GM12892 (cell line): ENCODE results near the gene MGAT4A.

Source experiments
- POLR2A ChIP-seq: IDR thresholded peaks from 2 replicates; pipeline ENCODE4 v1.6.1; 2011; ENCODE audit warnings: low read depth, low read length, control low read depth
- TAF1 ChIP-seq: IDR thresholded peaks from 2 replicates; pipeline ENCODE4 v1.6.1; 2011; ENCODE audit warnings: low read depth, mild to moderate bottlenecking, control low read depth, low read length, borderline replicate concordance

- TF ChIP-seq TAF1 = no peak
- TF ChIP-seq POLR2A = no peak
Measured at GRCh38 chr2:98730053-98730706, 752 bp downstream of the MGAT4A start.
